Measurements from ENCODE around the gene RBMS1. TPM values are rescaled to one million over a fixed set of nuclear protein-coding genes. Genes with fewer than 3 reads are reported as not detected.

The RBMS1 gene
- total RNA-seq, 1 experiment from 2014 or later = 91.9 TPM

- Mint-ChIP-seq H3K27me3 (ENCODE audit: insufficient read depth, unreplicated experiment) (no peaks in the 10 kb centered on the region), H3K4me3 (ENCODE audit: unreplicated experiment) (no peak overlapping the region), H3K9me3 (ENCODE audit: unreplicated experiment) (no peaks in the 10 kb centered on the region), H3K27ac (ENCODE audit: unreplicated experiment) (no peak overlapping the region), H3K4me1 (ENCODE audit: low read depth, unreplicated experiment) (peaks cover 14% of the 10 kb centered on the region), H3K36me3 (ENCODE audit: insufficient read depth, unreplicated experiment) (no peaks in the 10 kb centered on the region)
- intact Hi-C loops (cut with micrococcal nuclease; ENCODE audit: unreplicated experiment) = no loop called here
- DNase-seq = no peak
- no TSS peak for BruUV-seq (replicated peaks)
- H3K4me1 ChIP-seq = peaks cover 15% of the 10 kb centered on the region
- no peak for TF ChIP-seq CTCF (IDR thresholded peaks at IDR 0.05; ENCODE audit: insufficient read depth in 1 of 2, low read depth in 1 of 2, low read length in 1 of 2, severe bottlenecking in 1 of 2, unreplicated experiment in 1 of 2)
- CTCF ChIA-PET = interaction anchor here (0.6 kb wide), 1 partner anchor 590 kb away, joined by 3 read pairs; no protein-coding TSS in a partner anchor
- H3K4me3 ChIP-seq (ENCODE audit: low read depth, low read length) = no peak overlapping the region
- no peaks in the 10 kb centered on the region for H3K9me3 ChIP-seq
- POLR2A ChIA-PET = interaction anchor here (0.7 kb wide), 1 partner anchor 817 kb away, joined by 3 read pairs; no protein-coding TSS in a partner anchor
- no peaks in the 10 kb centered on the region for H3K36me3 ChIP-seq (ENCODE audit: control insufficient read depth, insufficient read depth, low read length)
- no peaks in the 10 kb centered on the region for H3K27me3 ChIP-seq (replicated peaks; ENCODE audit: control insufficient read depth, insufficient read depth, low read length)
Measured at GRCh38 chr2:160232905-160233475, 260.6 kb downstream of the RBMS1 start.

- no peaks in the 10 kb centered on the region for H3K9me3 ChIP-seq
- no peaks in the 10 kb centered on the region for H3K27me3 ChIP-seq (replicated peaks; ENCODE audit: control insufficient read depth, insufficient read depth, low read length)
- no TSS peak for BruUV-seq (replicated peaks)
- Mint-ChIP-seq H3K4me3 (ENCODE audit: unreplicated experiment) (no peak overlapping the region), H3K9me3 (ENCODE audit: unreplicated experiment) (no peaks in the 10 kb centered on the region), H3K27ac (ENCODE audit: unreplicated experiment) (no peak overlapping the region), H3K27me3 (ENCODE audit: insufficient read depth, unreplicated experiment) (no peaks in the 10 kb centered on the region), H3K36me3 (ENCODE audit: insufficient read depth, unreplicated experiment) (no peaks in the 10 kb centered on the region), H3K4me1 (ENCODE audit: low read depth, unreplicated experiment) (peaks cover 25% of the 10 kb centered on the region)
- intact Hi-C loops (cut with micrococcal nuclease; ENCODE audit: unreplicated experiment) = no loop called here
- no peak overlapping the region for H3K4me3 ChIP-seq (ENCODE audit: low read depth, low read length)
- CTCF ChIA-PET = no interaction called here
- no peak for DNase-seq
- H3K36me3 ChIP-seq (ENCODE audit: control insufficient read depth, insufficient read depth, low read length) = no peaks in the 10 kb centered on the region
- no peak for TF ChIP-seq CTCF (IDR thresholded peaks at IDR 0.05; ENCODE audit: insufficient read depth in 1 of 2, low read depth in 1 of 2, low read length in 1 of 2, severe bottlenecking in 1 of 2, unreplicated experiment in 1 of 2)
- peaks cover 26% of the 10 kb centered on the region for H3K4me1 ChIP-seq
- POLR2A ChIA-PET = no interaction called here
Measured at GRCh38 chr2:160229591-160229990, 264.0 kb downstream of the RBMS1 start.

- Histone ChIP-seq H3K27me3 (replicated peaks; ENCODE audit: control insufficient read depth, insufficient read depth, low read length) (no peaks in the 10 kb centered on the region), H3K36me3 (ENCODE audit: control insufficient read depth, insufficient read depth, low read length) (no peaks in the 10 kb centered on the region), H3K4me3 (ENCODE audit: low read depth, low read length) (no peak overlapping the region), H3K4me1 (peaks cover 34% of the 10 kb centered on the region), H3K9me3 (no peaks in the 10 kb centered on the region)
- intact Hi-C loops (cut with micrococcal nuclease; ENCODE audit: unreplicated experiment) = no loop called here
- Mint-ChIP-seq H3K4me3 (ENCODE audit: unreplicated experiment) (no peak overlapping the region), H3K9me3 (ENCODE audit: unreplicated experiment) (no peaks in the 10 kb centered on the region), H3K4me1 (ENCODE audit: low read depth, unreplicated experiment) (peaks cover 25% of the 10 kb centered on the region), H3K27ac (ENCODE audit: unreplicated experiment) (peak overlapping the region; percentile 64), H3K36me3 (ENCODE audit: insufficient read depth, unreplicated experiment) (no peaks in the 10 kb centered on the region), H3K27me3 (ENCODE audit: insufficient read depth, unreplicated experiment) (no peaks in the 10 kb centered on the region)
- CTCF ChIA-PET = no interaction called here
- no peak for DNase-seq
- TF ChIP-seq CTCF (IDR thresholded peaks at IDR 0.05; ENCODE audit: insufficient read depth in 1 of 2, low read depth in 1 of 2, low read length in 1 of 2, severe bottlenecking in 1 of 2, unreplicated experiment in 1 of 2) = no peak
- BruUV-seq (replicated peaks) = no TSS peak
- POLR2A ChIA-PET = no interaction called here
Measured at GRCh38 chr2:160228141-160228917, 265.3 kb downstream of the RBMS1 start.
